GM12878 (cell line): ENCODE data around the gene SH2B2. TPM values are rescaled to one million over a fixed set of nuclear protein-coding genes. Genes with fewer than 3 reads are reported as not detected.

Source experiments
- ATAC-seq: fragments of 200-7000 bp; cut with Tn5 transposase; 3 replicates; pipeline ENCODE4 v1.9.1; 2020; ENCODE audit warnings: mild to moderate bottlenecking, moderate library complexity
- BruUV-seq: library from RNA; stranded (reverse); fragments of 400-500 nt; replicated peaks from 2 replicates; lab custom pipeline; 2021; lab: Mats Ljungman, UMichigan
- CTCF ChIA-PET: fragments of 300-600 bp; sonication (Branson Sonifier 250); formaldehyde crosslinking; extraction: SDS; loops from one replicate; lab custom pipeline; 2021; ENCODE audit warnings: inconsistent platforms; lab: Yijun Ruan, JAX
- POLR2A ChIA-PET: fragments of 350-600 bp; formaldehyde crosslinking; extraction: SDS; loops from one replicate; lab custom pipeline; 2021; ENCODE audit warnings: inconsistent platforms; lab: Charles Lee
- RAD21 ChIA-PET: fragments of 300-600 bp; sonication (Branson Sonifier 250); formaldehyde crosslinking; loops from one replicate; lab custom pipeline; 2023; ENCODE audit warnings: antibody characterized with exemption; ENCODE audit not compliant: unreplicated experiment; lab: Charles Lee
- SMC1A ChIA-PET: fragments of 300-600 bp; sonication (Branson Sonifier 250); formaldehyde crosslinking; loops from one replicate; lab custom pipeline; 2023; ENCODE audit not compliant: unreplicated experiment, uncharacterized antibody; lab: Charles Lee
- DNase-seq: peaks from one replicate; pipeline ENCODE4 v3.0.0-alpha.2; 2011; ENCODE audit warnings: low read depth, low spot score
- FAIRE-seq: peaks from 3 replicates; lab custom pipeline; 2011; peaks lifted over from hg19 to GRCh38; lab: Jason Lieb, UNC
- H2AFZ ChIP-seq: 2 replicates; pipeline ENCODE4 v1.6.0; 2011; ENCODE audit warnings: low read depth, low read length, control low read depth; ENCODE audit not compliant: control insufficient read depth
- H3K27ac ChIP-seq: 2 replicates; pipeline ENCODE4 v1.5.1; 2011; ENCODE audit warnings: control low read depth; ENCODE audit not compliant: control insufficient read depth, insufficient read depth
- H3K27me3 ChIP-seq, 2 experiments: replicated peaks in 1 of 2; 2 replicates each; pipeline versions ENCODE4 v1.6.0 to v1.6.1; 2011; ENCODE audit warnings: low read length in 1 of 2; ENCODE audit not compliant: control insufficient read depth in 2 of 2, insufficient read depth in 2 of 2
- H3K36me3 ChIP-seq, 2 experiments: 2 replicates each; pipeline ENCODE4 v1.5.1; 2011; ENCODE audit warnings: low read length in 1 of 2; ENCODE audit not compliant: control insufficient read depth in 2 of 2, insufficient read depth in 2 of 2
- H3K4me1 ChIP-seq: 2 replicates; pipeline ENCODE4 v1.6.1; 2011; ENCODE audit warnings: mild to moderate bottlenecking, low read length, moderate library complexity, mixed read lengths; ENCODE audit not compliant: control insufficient read depth, insufficient read depth
- H3K4me2 ChIP-seq: 2 replicates; pipeline ENCODE4 v1.6.0; 2011; ENCODE audit warnings: control low read depth; ENCODE audit not compliant: control insufficient read depth, insufficient read depth
- H3K4me3 ChIP-seq: fragments of 200-600 bp; sonication (generic); 2 replicates; pipeline ENCODE4 v1.5.1; 2016
- H3K79me2 ChIP-seq: 2 replicates; pipeline ENCODE4 v1.6.0; 2011; ENCODE audit warnings: low read length; ENCODE audit not compliant: control insufficient read depth, insufficient read depth
- H3K9ac ChIP-seq: 2 replicates; pipeline ENCODE4 v1.8.0; 2011; ENCODE audit warnings: low read length, control low read depth, mixed read lengths; ENCODE audit not compliant: control insufficient read depth, insufficient read depth
- H3K9me3 ChIP-seq: replicated peaks from 3 replicates; pipeline ENCODE4 v1.5.1; 2011; ENCODE audit warnings: mild to moderate bottlenecking, low read length; ENCODE audit not compliant: control insufficient read depth, insufficient read depth
- H4K20me1 ChIP-seq: 2 replicates; pipeline ENCODE4 v1.6.0; 2011; ENCODE audit not compliant: control insufficient read depth, insufficient read depth
- ATF2 ChIP-seq: IDR thresholded peaks from 2 replicates; pipeline ENCODE4 v1.6.1; 2012; ENCODE audit warnings: low read length, inconsistent platforms
- ELK1 ChIP-seq: IDR thresholded peaks from 2 replicates; pipeline ENCODE4 v1.6.1; 2012; ENCODE audit warnings: low read depth, low read length, improper control_type of control experiment
- FOXK2 ChIP-seq: fragments of 450-650 bp; IDR thresholded peaks from 2 replicates; pipeline ENCODE4 v1.6.1; 2017; ENCODE audit warnings: mild to moderate bottlenecking, moderate library complexity
- IRF3 ChIP-seq: fragments of 450-650 bp; IDR thresholded peaks from 2 replicates; pipeline ENCODE4 v1.6.1; 2014; ENCODE audit warnings: mild to moderate bottlenecking
- KLF5 ChIP-seq: fragments of 450-650 bp; IDR thresholded peaks from 2 replicates; pipeline ENCODE4 v1.6.1; 2014; ENCODE audit warnings: mild to moderate bottlenecking; ENCODE audit not compliant: partially characterized antibody
- MAX ChIP-seq: IDR thresholded peaks from 2 replicates; pipeline ENCODE4 v1.6.1; 2012; ENCODE audit warnings: low read depth, low read length, improper control_type of control experiment
- NR2C1 ChIP-seq: fragments of 450-650 bp; IDR thresholded peaks from 2 replicates; pipeline ENCODE4 v1.6.1; 2017; ENCODE audit warnings: antibody characterized with exemption, mild to moderate bottlenecking, moderate library complexity
- POLR2AphosphoS5 ChIP-seq: IDR thresholded peaks from 2 replicates; pipeline ENCODE4 v1.6.1; 2011; ENCODE audit warnings: mild to moderate bottlenecking, low read length, inconsistent platforms
- PRDM15 ChIP-seq: fragments of 450-650 bp; formaldehyde crosslinking; IDR thresholded peaks from 2 replicates; pipeline ENCODE4 v1.4.0; 2020; ENCODE audit warnings: mild to moderate bottlenecking, moderate library complexity
- SMC3 ChIP-seq: IDR thresholded peaks from 2 replicates; pipeline ENCODE4 v1.6.1; 2011; ENCODE audit warnings: low read length, improper control_type of control experiment, borderline replicate concordance
- ZBTB33 ChIP-seq: fragments of 450-650 bp; IDR thresholded peaks from 2 replicates; pipeline ENCODE4 v1.6.1; 2017; ENCODE audit warnings: mild to moderate bottlenecking
- ZNF384 ChIP-seq: IDR thresholded peaks from 2 replicates; pipeline ENCODE4 v1.6.1; 2012; ENCODE audit warnings: low read depth, mild to moderate bottlenecking, low read length, improper control_type of control experiment, borderline replicate concordance
- WGBS: methylation state at CpG from one replicate; pipeline ENCODE4 v1.1.6; 2016; ENCODE audit warnings: low lambda C conversion rate; ENCODE audit not compliant: insufficient replicate concordance, insufficient coverage; ENCODE audit errors: missing lambda C conversion rate; 5-methylcytosine and 5-hydroxymethylcytosine counted together
- in situ Hi-C: fragments of 300-500 bp; cut with MboI; formaldehyde crosslinking; loops from 9 replicates; pipeline ENCODE4 v1.14.3; 2018; ENCODE audit warnings: mixed read lengths
- intact Hi-C: fragments of 100-400 bp; cut with micrococcal nuclease; formaldehyde crosslinking; loops from one replicate; pipeline ENCODE4 v1.14.2; 2022; ENCODE audit not compliant: unreplicated experiment
- polyA plus RNA-seq, 11 experiments: library from polyadenylated mRNA; depleted of rRNA in 4 of 11; unstranded in 6 of 11; stranded (reverse) in 5 of 11; fragments of >200 nt; fragmentation: Nextera tagmentation in 4 of 11; fragmentation: Illumina TruSeq in 1 of 11; extraction: Ambion mirVana in 4 of 11; extraction: Trizol in 1 of 11; gene quantifications; 1 replicate in 1 of 11; 2 replicates in 10 of 11; pipeline versions ENCODE4 v1.2.1 to v1.2.3, GENCODE V29; 2011 to 2016; ENCODE audit warnings: inconsistent platforms in 2 of 11, missing spikeins in 2 of 11, low read depth in 1 of 11
- total RNA-seq, 4 experiments: library from RNA; depleted of rRNA in 3 of 4; stranded (reverse); fragments of >200 nt in 3 of 4; fragmentation: Illumina TruSeq in 1 of 4; extraction: Trizol in 1 of 4; gene quantifications; 2 replicates each; pipeline versions ENCODE4 v1.2.1 to v1.2.3, GENCODE V29; 2013 to 2021

SH2B2 gene
- total and polyA plus RNA-seq, 10 of the 15 experiments (the other 5 are each of a cell fraction or from before 2014, with no cell fraction given): 0.13 to 55.1 (median 7.4) TPM; not detected in 1

GRCh38 chr7:102253066-102253972 is 33.3 kb upstream of the SH2B2 start:
- Histone ChIP-seq H3K4me1 (no peaks in the 10 kb centered on the region), H3K27me3 (no peaks in the 10 kb centered on the region), H3K79me2 (no peaks in the 10 kb centered on the region), H4K20me1 (no peaks in the 10 kb centered on the region), H3K4me2 (no peak overlapping the region), H3K4me3 (no peak overlapping the region), H3K36me3 (peaks cover 2 to 12% of the 10 kb centered on the region in 2 experiments; a peak in 3 of 4 replicates), H3K9me3 (no peaks in the 10 kb centered on the region), H3K9ac (no peak overlapping the region), H2AFZ (no peak overlapping the region), H3K27ac (no peak overlapping the region)
- no peak for FAIRE-seq
- ATAC-seq: no peak
- ChIA-PET CTCF (interaction anchor here (1.2 kb wide), 1 partner anchor 16 kb away, joined by 6 read pairs; no protein-coding TSS in a partner anchor), POLR2A (no interaction called here), SMC1A (interaction anchor here (1.1 to 1.4 kb wide), 3 partner anchors 14 to 413 kb away, joined by 3 read pairs; no protein-coding TSS in a partner anchor), RAD21 (no interaction called here)
- no TSS peak for BruUV-seq
- WGBS: 94% methylated on average over 19 of the region's 19 CpGs
- in situ Hi-C loops (loop anchor here (25.0 kb wide), 1 partner anchor 891 kb away; the partner anchor contains the start of gene COL26A1), intact Hi-C loops (no loop called here)
- DNase-seq: no peak
- TF ChIP-seq KLF5 (no peak), ZBTB33 (no peak), NR2C1 (no peak), IRF3 (no peak), ATF2 (no peak), FOXK2 (no peak), SMC3 (no peak), ZNF384 (no peak), ELK1 (no peak), PRDM15 (CRISPR knock-in tag) (no peak), POLR2AphosphoS5 (no peak), MAX (no peak)
